ENCODE data around the gene ZNF581.

Gene ZNF581

DNA sequence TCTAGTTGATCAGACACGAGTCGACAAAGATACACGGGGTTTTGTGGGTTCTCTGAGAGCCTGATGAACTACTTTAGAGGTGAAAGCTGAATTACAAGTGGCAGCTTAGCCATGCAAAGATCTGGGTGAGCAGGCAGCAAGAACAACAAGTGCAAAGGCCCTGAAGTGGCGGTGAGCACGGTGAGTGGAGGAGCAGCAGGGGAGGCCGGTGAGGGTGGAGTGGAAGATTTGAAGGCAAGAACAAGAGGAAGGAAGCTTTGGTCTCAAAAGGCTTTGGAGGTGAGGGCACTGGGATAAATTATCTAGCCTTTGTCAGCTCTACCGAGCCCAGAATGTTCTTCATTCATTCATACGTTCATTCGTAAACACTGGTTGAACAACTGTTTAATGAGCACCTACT lies 36.6 kb upstream of the ZNF581 start:
- in situ Hi-C loops (cut with HindIII; ENCODE audit: low pct_ligation_motif_present, low pct_unique_long_range_greater_than_20kb, low sequenced_read_pairs): no loop called here
- DNase-seq: no peak

DNA sequence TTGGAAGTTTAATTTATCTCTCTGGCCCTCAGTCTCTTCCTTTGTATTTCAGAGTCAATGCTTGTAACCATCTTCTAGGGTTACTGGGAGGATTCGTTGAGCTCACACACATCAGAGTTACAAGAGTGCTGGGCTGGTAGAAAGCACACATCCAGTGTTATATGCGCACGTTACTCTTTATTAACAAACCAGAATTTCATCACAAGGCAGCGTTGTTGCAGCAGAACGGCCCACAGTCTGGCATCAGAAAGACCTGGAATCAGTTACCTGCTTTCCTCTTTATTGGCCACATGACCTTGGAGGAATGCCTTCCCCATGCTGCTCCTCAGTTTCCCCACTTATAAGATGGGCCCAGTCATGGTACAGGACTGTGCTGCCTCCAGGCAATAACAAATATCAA lies 34.1 kb upstream of the ZNF581 start:
- in situ Hi-C loops (cut with HindIII; ENCODE audit: low pct_ligation_motif_present, low pct_unique_long_range_greater_than_20kb, low sequenced_read_pairs): no loop called here
- no peak for DNase-seq

DNA sequence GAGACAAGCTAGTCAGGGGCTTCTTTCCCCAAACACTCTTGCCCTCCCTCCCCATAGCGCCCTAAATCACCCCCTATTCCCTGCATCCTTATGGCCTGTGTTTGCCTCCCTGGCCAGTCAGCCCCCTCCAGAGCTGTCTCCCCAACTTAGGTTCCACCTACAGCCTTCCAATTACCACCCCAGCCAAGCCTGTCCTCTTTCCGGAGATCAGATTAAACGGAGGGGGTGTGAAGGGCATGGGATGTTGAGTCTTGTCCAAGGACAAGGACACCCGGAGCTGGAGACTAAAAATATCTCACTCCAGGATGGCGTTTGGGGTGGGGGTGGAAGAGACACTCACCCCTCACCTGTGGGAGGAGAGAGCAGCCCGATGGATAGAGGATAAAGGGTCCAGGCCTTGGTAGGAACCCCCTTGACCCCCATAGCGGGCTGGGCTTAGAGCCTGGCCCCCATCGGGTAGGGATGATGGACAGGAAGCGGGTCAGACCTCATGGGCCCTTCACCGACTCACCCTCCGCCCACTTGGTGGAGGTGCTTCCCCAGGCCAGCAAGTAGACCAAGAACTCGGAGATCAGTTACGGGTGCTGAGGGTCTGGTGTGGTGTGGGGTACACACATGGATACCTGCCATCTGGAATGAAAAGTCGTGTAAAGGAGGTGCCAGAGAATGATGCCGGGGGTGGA lies 32.0 kb upstream of the ZNF581 start:
- in situ Hi-C loops (cut with HindIII; ENCODE audit: low pct_ligation_motif_present, low pct_unique_long_range_greater_than_20kb, low sequenced_read_pairs): no loop called here
- no peak for DNase-seq

GRCh38 chr19:55611983-55612645 lies 31.3 kb upstream of the ZNF581 start:
- DNase-seq: no peak
- in situ Hi-C loops (cut with HindIII; ENCODE audit: low pct_ligation_motif_present, low pct_unique_long_range_greater_than_20kb, low sequenced_read_pairs): no loop called here

DNA sequence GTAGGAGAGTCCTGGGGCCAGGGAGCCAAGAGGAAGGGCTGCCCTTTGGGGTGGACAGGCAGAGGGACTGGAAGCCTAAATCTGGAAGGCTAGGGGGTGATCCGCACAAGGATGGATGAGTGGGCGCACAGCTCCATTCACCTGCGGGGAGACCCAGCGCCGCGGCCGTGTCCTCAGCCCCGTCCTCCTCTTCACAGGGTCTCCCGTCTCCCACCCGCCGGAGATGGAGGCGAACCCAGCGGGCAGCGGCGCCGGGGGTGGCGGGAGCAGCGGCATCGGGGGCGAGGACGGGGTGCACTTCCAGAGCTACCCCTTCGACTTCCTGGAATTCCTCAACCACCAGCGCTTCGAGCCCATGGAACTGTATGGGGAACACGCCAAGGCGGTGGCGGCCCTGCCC lies 30.1 kb upstream of the ZNF581 start:
- in situ Hi-C loops (cut with HindIII; ENCODE audit: low pct_ligation_motif_present, low pct_unique_long_range_greater_than_20kb, low sequenced_read_pairs): no loop called here
- DNase-seq: no peak

DNA sequence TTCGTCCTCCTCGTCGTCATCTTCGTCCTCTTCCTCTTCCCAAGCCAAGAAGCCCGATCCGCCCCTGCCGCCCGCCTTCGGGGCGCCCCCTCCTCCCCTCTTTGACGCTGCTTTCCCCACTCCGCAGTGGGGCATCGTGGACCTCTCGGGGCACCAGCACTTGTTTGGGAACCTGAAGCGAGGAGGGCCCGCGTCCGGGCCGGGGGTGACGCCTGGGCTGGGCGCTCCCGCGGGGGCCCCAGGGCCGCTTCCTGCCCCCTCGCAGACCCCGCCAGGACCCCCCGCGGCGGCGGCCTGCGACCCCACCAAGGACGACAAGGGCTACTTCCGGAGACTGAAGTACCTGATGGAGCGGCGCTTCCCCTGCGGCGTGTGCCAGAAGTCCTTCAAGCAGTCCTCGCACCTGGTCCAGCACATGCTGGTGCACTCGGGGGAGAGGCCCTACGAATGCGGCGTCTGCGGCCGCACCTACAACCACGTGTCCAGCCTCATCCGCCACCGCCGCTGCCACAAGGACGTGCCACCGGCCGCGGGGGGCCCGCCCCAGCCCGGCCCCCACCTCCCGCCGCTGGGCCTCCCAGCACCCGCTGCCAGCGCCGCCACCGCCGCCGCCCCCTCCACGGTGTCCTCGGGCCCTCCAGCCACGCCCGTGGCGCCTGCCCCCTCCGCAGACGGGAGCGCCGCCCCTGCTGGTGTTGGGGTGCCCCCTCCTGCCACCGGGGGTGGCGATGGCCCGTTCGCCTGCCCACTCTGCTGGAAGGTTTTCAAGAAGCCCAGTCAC lies 29.3 kb upstream of the ZNF581 start:
- in situ Hi-C loops (cut with HindIII; ENCODE audit: low pct_ligation_motif_present, low pct_unique_long_range_greater_than_20kb, low sequenced_read_pairs): no loop called here

DNA sequence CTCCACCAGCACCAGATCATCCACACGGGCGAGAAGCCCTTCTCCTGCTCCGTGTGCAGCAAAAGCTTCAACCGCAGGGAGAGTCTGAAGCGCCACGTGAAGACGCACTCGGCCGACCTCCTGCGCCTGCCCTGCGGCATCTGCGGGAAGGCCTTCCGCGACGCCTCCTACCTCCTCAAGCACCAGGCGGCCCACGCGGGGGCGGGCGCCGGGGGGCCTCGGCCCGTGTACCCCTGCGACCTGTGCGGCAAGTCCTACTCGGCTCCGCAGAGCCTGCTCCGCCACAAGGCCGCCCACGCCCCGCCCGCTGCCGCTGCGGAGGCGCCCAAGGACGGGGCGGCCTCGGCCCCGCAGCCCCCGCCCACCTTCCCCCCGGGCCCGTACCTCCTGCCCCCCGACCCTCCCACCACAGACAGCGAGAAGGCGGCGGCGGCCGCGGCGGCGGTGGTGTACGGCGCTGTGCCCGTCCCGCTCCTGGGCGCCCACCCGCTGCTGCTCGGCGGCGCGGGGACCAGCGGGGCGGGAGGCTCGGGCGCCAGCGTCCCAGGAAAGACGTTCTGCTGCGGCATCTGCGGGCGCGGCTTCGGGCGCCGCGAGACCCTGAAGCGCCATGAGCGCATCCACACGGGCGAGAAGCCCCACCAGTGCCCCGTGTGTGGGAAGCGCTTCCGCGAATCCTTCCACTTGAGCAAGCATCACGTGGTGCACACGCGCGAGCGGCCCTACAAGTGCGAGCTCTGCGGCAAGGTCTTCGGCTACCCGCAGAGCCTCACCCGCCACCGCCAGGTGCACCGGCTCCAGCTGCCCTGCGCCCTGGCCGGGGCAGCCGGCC lies 28.5 kb upstream of the ZNF581 start:
- no peak for DNase-seq
- in situ Hi-C loops (cut with HindIII; ENCODE audit: low pct_ligation_motif_present, low pct_unique_long_range_greater_than_20kb, low sequenced_read_pairs): no loop called here

More for the DNA sequence above, 29.3 kb upstream of the ZNF581 start:
- DNase-seq: no peak

DNA sequence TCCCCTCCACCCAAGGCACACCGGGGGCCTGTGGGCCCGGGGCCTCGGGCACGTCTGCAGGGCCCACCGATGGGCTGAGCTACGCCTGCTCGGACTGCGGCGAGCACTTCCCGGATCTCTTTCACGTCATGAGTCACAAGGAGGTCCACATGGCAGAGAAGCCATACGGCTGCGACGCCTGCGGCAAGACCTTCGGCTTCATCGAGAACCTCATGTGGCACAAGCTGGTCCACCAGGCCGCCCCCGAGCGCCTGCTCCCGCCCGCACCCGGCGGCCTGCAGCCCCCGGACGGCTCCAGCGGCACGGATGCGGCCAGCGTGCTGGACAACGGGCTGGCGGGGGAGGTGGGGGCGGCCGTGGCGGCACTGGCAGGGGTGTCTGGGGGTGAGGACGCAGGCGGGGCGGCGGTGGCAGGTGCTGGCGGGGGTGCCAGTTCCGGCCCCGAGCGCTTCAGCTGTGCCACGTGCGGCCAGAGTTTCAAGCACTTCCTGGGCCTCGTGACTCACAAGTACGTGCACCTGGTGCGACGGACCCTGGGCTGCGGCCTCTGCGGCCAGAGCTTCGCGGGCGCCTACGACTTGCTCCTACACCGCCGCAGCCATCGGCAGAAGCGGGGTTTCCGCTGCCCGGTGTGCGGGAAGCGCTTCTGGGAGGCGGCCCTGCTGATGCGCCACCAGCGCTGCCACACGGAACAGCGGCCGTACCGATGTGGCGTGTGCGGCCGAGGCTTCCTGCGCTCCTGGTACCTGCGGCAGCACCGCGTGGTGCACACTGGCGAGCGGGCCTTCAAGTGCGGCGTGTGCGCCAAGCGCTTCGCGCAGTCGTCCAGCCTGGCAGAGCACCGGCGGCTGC lies 27.7 kb upstream of the ZNF581 start:
- in situ Hi-C loops (cut with HindIII; ENCODE audit: low pct_ligation_motif_present, low pct_unique_long_range_greater_than_20kb, low sequenced_read_pairs): no loop called here
- DNase-seq: no peak

DNA sequence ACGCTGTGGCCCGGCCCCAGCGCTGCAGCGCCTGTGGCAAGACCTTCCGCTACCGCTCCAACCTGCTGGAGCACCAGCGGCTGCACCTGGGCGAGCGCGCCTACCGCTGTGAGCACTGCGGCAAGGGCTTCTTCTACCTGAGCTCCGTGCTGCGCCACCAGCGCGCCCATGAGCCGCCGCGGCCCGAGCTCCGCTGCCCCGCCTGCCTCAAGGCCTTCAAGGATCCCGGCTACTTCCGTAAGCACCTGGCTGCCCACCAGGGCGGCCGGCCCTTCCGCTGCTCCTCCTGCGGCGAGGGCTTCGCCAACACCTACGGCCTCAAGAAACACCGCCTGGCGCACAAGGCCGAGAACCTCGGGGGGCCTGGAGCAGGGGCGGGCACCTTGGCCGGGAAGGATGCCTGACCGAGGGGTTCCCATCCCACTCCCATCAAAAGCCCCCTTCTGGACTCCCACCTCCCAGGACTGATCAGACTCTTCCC lies 27.0 kb upstream of the ZNF581 start:
- DNase-seq: no peak
- in situ Hi-C loops (cut with HindIII; ENCODE audit: low pct_ligation_motif_present, low pct_unique_long_range_greater_than_20kb, low sequenced_read_pairs): no loop called here

DNA sequence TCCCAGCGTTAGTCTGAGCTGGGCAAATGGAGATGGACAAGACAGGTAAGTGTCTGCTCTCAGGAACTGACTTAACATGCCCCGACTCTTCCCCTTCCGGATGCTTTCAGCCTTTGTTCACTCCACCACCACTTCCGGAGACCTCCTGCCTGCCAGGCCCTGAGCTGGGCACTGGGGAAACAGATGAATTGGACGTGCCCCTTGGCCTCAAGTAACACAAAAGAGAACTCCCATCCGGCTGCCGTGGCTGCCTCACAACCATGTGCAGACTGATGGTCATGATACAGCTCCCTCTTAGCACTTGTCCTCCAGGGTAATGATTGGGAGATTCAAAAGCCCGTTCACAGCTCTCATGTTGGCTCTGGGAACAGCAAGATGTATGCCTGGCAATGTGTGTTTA lies 26.0 kb upstream of the ZNF581 start:
- no peak for DNase-seq
- in situ Hi-C loops (cut with HindIII; ENCODE audit: low pct_ligation_motif_present, low pct_unique_long_range_greater_than_20kb, low sequenced_read_pairs): no loop called here

- in situ Hi-C loops (cut with HindIII; ENCODE audit: low pct_ligation_motif_present, low pct_unique_long_range_greater_than_20kb, low sequenced_read_pairs): no loop called here
- DNase-seq: no peak
Measured at GRCh38 chr19:55618426-55618825, 25.0 kb upstream of the ZNF581 start.

GRCh38 chr19:55619286-55619685 lies 24.2 kb upstream of the ZNF581 start:
- no peak for DNase-seq
- in situ Hi-C loops (cut with HindIII; ENCODE audit: low pct_ligation_motif_present, low pct_unique_long_range_greater_than_20kb, low sequenced_read_pairs): no loop called here

GRCh38 chr19:55620410-55621204 lies 22.8 kb upstream of the ZNF581 start:
- no peak for DNase-seq
- in situ Hi-C loops (cut with HindIII; ENCODE audit: low pct_ligation_motif_present, low pct_unique_long_range_greater_than_20kb, low sequenced_read_pairs): loop anchor here (10.0 kb wide), 1 partner anchor 106 kb away; no protein-coding TSS in a partner anchor

- in situ Hi-C loops (cut with HindIII; ENCODE audit: low pct_ligation_motif_present, low pct_unique_long_range_greater_than_20kb, low sequenced_read_pairs): loop anchor here (10.0 kb wide), 1 partner anchor 106 kb away; no protein-coding TSS in a partner anchor
- no peak for DNase-seq
Measured at GRCh38 chr19:55621205-55621672, 22.2 kb upstream of the ZNF581 start.

- no peak for DNase-seq
- in situ Hi-C loops (cut with HindIII; ENCODE audit: low pct_ligation_motif_present, low pct_unique_long_range_greater_than_20kb, low sequenced_read_pairs): loop anchor here (10.0 kb wide), 1 partner anchor 107 kb away; no protein-coding TSS in a partner anchor
Measured at GRCh38 chr19:55621673-55622231, 21.7 kb upstream of the ZNF581 start.

DNA sequence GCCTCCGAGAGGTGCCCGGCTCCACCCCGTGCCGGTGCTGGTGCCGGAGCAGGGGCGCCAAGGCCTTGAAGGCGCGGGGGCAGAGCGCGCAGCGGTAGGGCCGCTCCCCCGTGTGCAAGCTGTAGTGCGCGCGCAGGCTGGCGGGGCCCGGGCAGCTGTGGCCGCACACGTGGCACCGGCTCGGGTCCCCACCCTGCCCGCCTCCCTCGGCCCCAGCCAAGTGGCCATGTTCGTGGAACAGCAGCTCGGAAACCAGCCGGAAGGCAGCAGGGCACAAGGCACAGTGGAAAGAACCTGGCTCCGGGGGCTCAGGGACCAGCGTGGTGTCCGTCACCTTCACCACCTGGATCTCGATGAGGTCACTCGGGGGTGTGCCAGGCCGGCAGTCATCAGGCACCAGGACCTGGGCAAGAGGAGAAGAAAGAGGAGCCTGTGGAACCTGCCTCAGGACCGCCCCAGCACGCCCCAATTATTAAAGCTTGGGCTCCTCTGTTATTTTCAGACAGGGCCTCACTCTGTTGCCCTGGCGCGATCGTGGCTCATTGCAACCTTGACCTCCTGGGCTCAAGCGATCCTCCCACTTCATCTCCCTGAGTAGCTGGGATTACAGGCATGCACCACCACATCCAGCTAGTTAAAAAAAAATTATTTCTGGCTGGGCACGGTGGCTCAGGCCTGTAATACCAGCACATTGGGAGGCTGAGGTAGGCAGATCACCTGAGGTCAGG lies 21.0 kb upstream of the ZNF581 start:
- in situ Hi-C loops (cut with HindIII; ENCODE audit: low pct_ligation_motif_present, low pct_unique_long_range_greater_than_20kb, low sequenced_read_pairs): loop anchor here (10.0 kb wide), 1 partner anchor 108 kb away; no protein-coding TSS in a partner anchor
- no peak for DNase-seq

Measured in ACHN (cell line).